Rectal smooth muscle tissue (tissue), 1 donor: ENCODE results near the gene ADPRHL1.

ENCODE experiments used
- H3K27ac ChIP-seq: one replicate; pipeline ENCODE4 v1.7.0; 2013; ENCODE audit warnings: low read depth, low read length, inconsistent platforms
- H3K27me3 ChIP-seq: one replicate; pipeline ENCODE4 v1.7.0; 2013; ENCODE audit warnings: low read length; ENCODE audit not compliant: control insufficient read depth, insufficient read depth
- H3K36me3 ChIP-seq: one replicate; pipeline ENCODE4 v1.7.0; 2013; ENCODE audit warnings: low read length; ENCODE audit not compliant: control insufficient read depth, insufficient read depth
- H3K4me1 ChIP-seq: one replicate; pipeline ENCODE4 v1.7.0; 2013; ENCODE audit warnings: low read length; ENCODE audit not compliant: control insufficient read depth, insufficient read depth
- H3K4me3 ChIP-seq: one replicate; pipeline ENCODE4 v1.7.0; 2013; ENCODE audit warnings: low read length
- H3K9ac ChIP-seq: one replicate; pipeline ENCODE4 v1.7.0; 2013; ENCODE audit warnings: low read length

The ADPRHL1 gene

DNA sequence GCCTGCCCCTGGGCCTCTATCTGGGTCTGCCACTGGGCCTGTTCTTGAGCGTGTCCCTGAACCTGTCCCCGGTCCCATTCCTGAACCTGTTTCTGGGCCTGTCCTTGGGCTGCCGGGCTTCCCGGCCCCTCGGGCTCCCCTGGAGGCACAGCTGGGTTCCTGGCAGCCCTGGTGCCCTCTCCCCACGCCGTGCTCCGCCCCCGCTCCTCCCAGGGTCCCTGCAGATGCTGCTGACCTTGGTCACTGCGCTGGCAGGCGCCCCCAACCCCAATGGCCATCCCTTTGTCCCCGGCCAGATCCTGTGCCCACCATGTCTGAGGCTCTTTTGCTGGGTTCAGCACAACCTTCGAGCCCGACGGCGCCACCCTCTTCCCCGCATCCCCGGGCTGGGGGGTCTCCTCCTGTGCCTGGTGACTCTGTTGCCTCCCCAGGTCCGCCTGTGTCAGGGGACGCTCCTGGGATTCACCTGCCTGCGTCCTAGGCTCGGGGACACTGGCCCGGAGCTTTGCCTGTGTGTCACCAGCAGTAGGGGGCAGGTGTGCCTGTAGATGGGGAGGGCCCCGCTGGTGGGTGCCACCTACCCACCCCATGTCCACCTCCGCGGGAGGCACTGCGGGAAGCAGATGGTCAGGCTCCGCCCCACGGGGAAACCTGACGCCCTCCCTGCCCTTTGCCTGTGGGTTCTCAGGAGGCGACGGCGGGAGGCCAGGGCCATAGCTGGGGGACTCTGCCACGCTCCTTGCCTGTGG is 48.4 kb downstream of the ADPRHL1 start:
- no peak overlapping the region for H3K4me3 ChIP-seq
- H3K27ac ChIP-seq: no peak overlapping the region
- no peaks in the 10 kb centered on the region for H3K27me3 ChIP-seq
- no peaks in the 10 kb centered on the region for H3K36me3 ChIP-seq
- no peaks in the 10 kb centered on the region for H3K4me1 ChIP-seq
- no peak overlapping the region for H3K9ac ChIP-seq

DNA sequence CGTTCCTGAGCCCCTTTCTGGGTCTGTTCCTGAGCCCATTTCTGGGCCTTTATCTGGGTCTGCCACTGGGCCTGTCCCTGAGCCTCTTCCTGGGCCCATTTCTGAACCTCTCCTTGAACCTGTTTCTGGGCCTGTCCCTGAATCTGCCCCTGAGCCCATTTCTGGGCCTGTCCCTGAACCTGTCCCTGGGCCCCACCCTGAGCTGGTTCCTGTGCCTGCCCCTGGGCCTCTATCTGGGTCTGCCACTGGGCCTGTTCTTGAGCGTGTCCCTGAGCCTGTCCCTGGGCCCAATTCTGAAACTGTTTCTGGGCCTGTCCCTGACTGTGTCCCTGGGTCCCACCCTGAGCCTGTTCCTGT is 48.9 kb downstream of the ADPRHL1 start:
- Histone ChIP-seq H3K4me3 (no peak overlapping the region), H3K27me3 (no peaks in the 10 kb centered on the region), H3K4me1 (no peaks in the 10 kb centered on the region), H3K36me3 (no peaks in the 10 kb centered on the region), H3K9ac (no peak overlapping the region), H3K27ac (no peak overlapping the region)

DNA sequence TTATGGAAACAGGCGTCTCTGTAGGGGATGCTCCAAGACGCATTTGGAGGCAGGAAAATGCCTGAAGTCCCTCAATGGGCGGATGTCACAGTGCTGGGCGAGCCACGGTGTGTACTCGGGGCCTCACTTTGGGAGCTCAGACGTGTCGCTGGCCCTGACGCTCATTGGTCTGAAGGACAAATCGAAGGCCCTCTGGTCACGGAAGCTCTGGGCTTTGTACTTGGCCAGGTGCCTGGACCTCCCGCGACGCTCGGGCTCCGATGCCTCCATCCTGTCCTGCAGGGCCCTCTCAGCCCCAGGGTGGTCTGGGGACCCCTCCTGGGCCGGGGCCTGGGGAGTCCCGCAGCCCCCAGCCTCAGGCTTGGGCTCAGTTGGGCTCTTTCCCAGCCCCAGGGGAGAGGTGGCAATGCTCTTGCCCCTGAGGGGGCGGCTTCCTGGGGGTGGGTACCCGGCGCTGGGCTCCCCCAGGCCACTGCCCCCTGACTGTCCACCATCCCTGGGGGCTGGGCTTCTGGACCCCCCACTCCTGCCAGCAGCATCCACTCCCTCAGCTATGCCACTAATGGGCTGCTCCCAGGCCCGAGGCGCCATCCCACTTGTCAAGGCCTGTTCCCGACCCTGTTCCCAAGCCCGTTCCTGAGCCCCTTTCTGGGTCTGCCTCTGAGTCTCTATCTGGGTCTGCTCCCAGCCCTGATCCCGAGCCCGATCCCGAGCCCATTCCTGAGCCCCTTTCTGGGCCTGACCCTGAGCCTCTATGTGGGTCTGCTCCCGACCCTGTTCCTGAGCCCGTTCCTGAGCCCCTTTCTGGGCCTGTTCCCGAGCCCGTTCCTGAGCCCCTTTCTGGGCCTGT is 49.8 kb downstream of the ADPRHL1 start:
- H3K36me3 ChIP-seq: no peaks in the 10 kb centered on the region
- no peak overlapping the region for H3K9ac ChIP-seq
- H3K27me3 ChIP-seq: no peaks in the 10 kb centered on the region
- no peaks in the 10 kb centered on the region for H3K4me1 ChIP-seq
- H3K27ac ChIP-seq: no peak overlapping the region
- H3K4me3 ChIP-seq: no peak overlapping the region

- Histone ChIP-seq H3K4me1 (no peaks in the 10 kb centered on the region), H3K9ac (no peak overlapping the region), H3K4me3 (no peak overlapping the region), H3K36me3 (no peaks in the 10 kb centered on the region), H3K27ac (no peak overlapping the region), H3K27me3 (no peaks in the 10 kb centered on the region)
Measured at GRCh38 chr13:113402471-113403254, 50.6 kb downstream of the ADPRHL1 start.

DNA sequence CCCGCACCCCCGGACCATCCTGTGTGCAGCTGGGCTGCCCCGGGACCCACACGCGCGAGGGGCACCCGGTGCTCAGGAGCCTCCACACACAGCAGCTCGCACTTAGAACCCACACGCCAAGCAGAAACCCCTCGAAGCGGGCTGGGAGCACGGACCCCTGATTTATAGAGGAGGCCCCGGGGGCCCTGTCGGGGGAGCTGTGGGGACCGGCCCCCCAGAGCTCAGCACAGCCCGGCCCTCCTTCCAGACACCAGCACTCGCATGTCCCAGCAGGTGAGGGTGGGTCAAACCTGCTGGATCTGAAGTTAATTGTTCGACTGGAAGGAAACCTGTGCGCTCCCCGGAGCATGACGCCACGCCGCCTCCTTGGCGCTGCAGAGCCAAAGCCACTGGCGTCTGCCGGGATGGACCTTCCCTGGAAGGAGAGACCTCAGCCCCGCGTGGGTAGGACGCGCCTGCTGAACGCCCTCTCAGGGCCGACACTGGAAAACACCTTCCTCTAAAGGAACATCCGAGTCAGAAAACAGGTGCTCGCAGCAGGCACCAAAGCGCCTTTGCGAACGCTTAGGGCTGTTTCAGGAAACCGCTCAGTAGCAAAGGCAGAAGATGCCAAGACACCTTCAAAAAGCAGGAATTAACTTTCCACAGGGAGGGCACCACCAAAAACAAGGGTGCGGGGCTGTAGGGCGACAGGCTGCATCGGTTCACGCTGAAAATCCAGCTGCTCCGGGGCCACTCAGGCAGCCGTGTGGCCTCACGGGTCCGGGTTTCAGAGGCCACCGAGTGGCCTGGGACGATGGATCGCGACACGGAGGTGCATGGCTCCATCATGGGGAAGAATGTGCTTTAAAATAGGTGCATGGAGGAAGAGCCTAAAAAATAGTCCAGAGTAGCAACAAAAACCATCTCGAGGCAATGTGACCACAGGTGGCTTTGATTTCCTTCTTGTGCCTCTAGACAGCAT is 51.6 kb downstream of the ADPRHL1 start:
- no peaks in the 10 kb centered on the region for H3K4me1 ChIP-seq
- H3K27me3 ChIP-seq: no peaks in the 10 kb centered on the region
- H3K4me3 ChIP-seq: no peak overlapping the region
- no peak overlapping the region for H3K9ac ChIP-seq
- no peaks in the 10 kb centered on the region for H3K36me3 ChIP-seq
- H3K27ac ChIP-seq: no peak overlapping the region

DNA sequence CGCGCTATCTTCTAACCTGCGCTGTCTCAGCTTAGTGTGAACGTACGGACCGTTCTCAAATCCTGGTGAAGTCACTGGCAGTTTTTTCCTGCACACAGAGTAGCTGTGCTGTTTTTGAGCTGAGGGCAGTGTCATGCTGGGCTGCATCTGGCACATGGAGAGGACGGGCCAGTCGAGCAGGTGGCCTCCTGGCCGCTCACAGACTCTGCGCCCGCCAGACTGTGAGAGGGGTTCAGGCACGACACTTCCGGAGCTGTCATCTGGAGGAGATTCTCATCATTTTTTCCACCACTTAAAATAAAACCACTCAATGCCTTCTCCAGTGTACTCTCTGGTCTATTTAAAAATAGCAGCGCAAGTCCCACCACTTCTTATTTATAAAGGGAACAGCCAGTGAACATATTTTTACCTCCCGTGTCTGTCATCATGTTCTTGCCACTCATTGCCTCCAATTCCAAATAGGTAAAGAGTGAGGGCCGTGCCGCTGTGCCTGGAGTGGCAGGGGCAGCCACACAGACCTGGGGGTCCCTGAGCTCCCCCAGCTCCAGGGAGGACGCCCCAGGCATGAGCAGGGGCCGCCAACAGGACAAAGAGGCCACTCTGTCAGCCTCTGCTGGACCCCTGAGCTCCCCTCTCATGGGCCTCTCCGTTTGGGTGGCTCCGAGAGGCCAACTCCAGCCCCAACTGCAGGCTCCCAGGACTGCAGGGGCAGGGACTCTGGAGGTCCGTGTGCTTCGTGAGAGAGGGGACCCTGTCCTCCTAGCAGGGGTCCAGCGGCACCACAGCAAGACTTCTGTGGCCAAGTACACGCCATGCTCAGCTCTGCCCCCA is 52.5 kb downstream of the ADPRHL1 start:
- no peak overlapping the region for H3K9ac ChIP-seq
- no peaks in the 10 kb centered on the region for H3K4me1 ChIP-seq
- no peaks in the 10 kb centered on the region for H3K27me3 ChIP-seq
- H3K27ac ChIP-seq: no peak overlapping the region
- H3K4me3 ChIP-seq: no peak overlapping the region
- no peaks in the 10 kb centered on the region for H3K36me3 ChIP-seq

- Histone ChIP-seq H3K27me3 (no peaks in the 10 kb centered on the region), H3K4me3 (no peak overlapping the region), H3K4me1 (no peaks in the 10 kb centered on the region), H3K9ac (no peak overlapping the region), H3K36me3 (no peaks in the 10 kb centered on the region), H3K27ac (no peak overlapping the region)
Measured at GRCh38 chr13:113399755-113400149, 53.5 kb downstream of the ADPRHL1 start.

DNA sequence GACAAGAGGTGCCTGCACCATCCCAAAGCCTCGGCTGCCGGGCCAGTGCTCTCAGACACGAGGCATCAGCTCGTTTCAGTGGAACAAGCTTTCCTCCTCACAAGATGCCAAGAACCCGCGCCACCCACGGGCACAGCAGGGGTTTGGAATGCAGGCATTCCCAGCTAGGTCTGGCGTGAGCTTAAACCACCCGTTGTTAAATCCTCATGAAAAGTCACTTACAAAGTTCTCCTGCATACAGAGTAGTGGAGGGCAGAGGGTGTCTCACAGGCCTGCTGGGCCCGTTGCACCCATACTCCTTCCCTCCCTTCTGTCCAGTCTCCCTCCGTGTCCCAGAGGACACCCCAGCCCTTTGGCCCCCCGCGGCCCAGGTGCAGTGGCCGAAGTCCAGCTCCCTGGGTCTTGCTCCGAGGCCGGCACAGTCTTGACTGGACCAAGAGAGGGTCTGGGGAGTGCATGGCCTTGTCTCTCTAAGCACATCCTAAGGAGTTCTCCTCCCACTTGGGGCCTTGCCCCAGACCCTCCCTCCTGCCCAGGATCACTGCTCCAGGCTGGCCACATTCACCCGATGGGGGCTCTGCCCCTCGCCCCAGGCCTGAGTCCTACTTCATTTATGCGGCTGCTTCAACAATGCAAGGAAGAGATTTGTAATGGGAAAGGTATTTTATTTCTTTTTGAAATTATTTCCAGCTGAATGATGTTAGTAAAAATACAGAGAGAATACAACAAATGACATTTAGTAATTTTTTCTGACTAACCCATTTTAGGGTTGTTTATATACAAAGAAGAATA is 54.1 kb downstream of the ADPRHL1 start:
- no peak overlapping the region for H3K27ac ChIP-seq
- H3K9ac ChIP-seq: no peak overlapping the region
- no peaks in the 10 kb centered on the region for H3K27me3 ChIP-seq
- H3K36me3 ChIP-seq: no peaks in the 10 kb centered on the region
- no peak overlapping the region for H3K4me3 ChIP-seq
- H3K4me1 ChIP-seq: peaks cover under 1% of the 10 kb centered on the region

- Histone ChIP-seq H3K27me3 (no peaks in the 10 kb centered on the region), H3K36me3 (no peaks in the 10 kb centered on the region), H3K4me3 (no peak overlapping the region), H3K4me1 (peaks cover 2% of the 10 kb centered on the region), H3K9ac (no peak overlapping the region), H3K27ac (no peak overlapping the region)
Measured at GRCh38 chr13:113397608-113398425, 55.5 kb downstream of the ADPRHL1 start.

- Histone ChIP-seq H3K4me1 (peaks cover 2% of the 10 kb centered on the region), H3K27me3 (no peaks in the 10 kb centered on the region), H3K36me3 (no peaks in the 10 kb centered on the region), H3K27ac (no peak overlapping the region), H3K4me3 (peak overlapping the region; percentile 52), H3K9ac (no peak overlapping the region)
Measured at GRCh38 chr13:113394339-113394640, 59.0 kb downstream of the ADPRHL1 start.
